Measurements from ENCODE around the gene NADSYN1. TPM values are rescaled to one million over a fixed set of nuclear protein-coding genes. Genes with fewer than 3 reads are reported as not detected.

Gene NADSYN1
- total and polyA plus RNA-seq, 2 of the 13 experiments (the other 11 are each of a cell fraction or from before 2014, with no cell fraction given): 35.7 to 51.5 TPM

DNA sequence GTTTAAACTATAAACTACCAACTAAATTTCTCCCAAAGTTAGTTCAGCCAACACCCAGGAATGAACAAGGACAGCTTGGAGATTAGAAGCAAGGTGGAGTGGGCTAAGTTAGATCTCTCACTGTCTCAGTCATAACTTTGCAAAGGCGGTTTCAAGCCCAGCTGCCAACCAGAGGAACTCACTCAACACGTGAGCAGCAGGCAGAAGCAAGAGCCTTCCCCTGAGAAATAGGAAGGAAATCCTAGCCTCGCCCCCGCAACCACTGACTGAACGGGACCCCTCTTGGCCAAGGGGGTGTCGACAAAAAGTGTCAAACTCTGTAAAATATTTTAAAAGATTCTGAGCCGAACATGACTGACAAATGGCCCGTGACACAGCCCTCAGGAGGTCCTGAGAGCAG, 90.9 kb downstream of the NADSYN1 start:
- no peak overlapping the region for H3K9ac ChIP-seq (ENCODE audit: insufficient read depth, low read depth, low read length)
- H3K4me1 ChIP-seq (ENCODE audit: insufficient read depth, low read length): peaks cover 95% of the 10 kb centered on the region
- H3K9me3 ChIP-seq (ENCODE audit: low read length): no peaks in the 10 kb centered on the region
- ChIA-PET CTCF (ENCODE audit: low intra/inter-chr PET ratio, low total read pairs) (no interaction called here), POLR2A (interaction anchor here (1.9 kb wide), 1 partner anchor 10 kb away, joined by 7 read pairs; no protein-coding TSS in a partner anchor)
- no peaks in the 10 kb centered on the region for H3K27me3 ChIP-seq (ENCODE audit: control insufficient read depth in 1 of 2, insufficient read depth in 2 of 2, low read length in 2 of 2)
- H3K79me2 ChIP-seq (ENCODE audit: insufficient read depth, low read length): no peaks in the 10 kb centered on the region
- no peak overlapping the region for H3K4me3 ChIP-seq (replicated peaks in 1 of 3; ENCODE audit: insufficient read depth in 1 of 3, low read depth in 2 of 3, low read length in 3 of 3)
- 90% methylated on average over 8 of the region's 8 CpGs for WGBS (ENCODE audit: low lambda C conversion rate)
- no peak for DNase-seq (ENCODE audit: low spot score)
- FAIRE-seq: no peak
- H3K36me3 ChIP-seq (replicated peaks in 1 of 2; ENCODE audit: control insufficient read depth in 1 of 2, insufficient read depth in 2 of 2, low read length in 2 of 2): no peaks in the 10 kb centered on the region
- in situ Hi-C loops (cut with HindIII; ENCODE audit: extremely low pct_ligation_motif_present, low pct_unique_long_range_greater_than_20kb): no loop called here
- H4K20me1 ChIP-seq (ENCODE audit: insufficient read depth, low read length): no peaks in the 10 kb centered on the region
- no peak overlapping the region for H3K27ac ChIP-seq (ENCODE audit: extremely low read length, insufficient read depth, low read length)
- no peak overlapping the region for H3K4me2 ChIP-seq (ENCODE audit: low read depth, low read length)
- intact Hi-C loops (cut with micrococcal nuclease; ENCODE audit: unreplicated experiment): no loop called here
- H2AFZ ChIP-seq (ENCODE audit: low read length): no peak overlapping the region
- BruUV-seq (replicated peaks): no TSS peak
- ATAC-seq: no peak
- TF ChIP-seq, protein P1, sequence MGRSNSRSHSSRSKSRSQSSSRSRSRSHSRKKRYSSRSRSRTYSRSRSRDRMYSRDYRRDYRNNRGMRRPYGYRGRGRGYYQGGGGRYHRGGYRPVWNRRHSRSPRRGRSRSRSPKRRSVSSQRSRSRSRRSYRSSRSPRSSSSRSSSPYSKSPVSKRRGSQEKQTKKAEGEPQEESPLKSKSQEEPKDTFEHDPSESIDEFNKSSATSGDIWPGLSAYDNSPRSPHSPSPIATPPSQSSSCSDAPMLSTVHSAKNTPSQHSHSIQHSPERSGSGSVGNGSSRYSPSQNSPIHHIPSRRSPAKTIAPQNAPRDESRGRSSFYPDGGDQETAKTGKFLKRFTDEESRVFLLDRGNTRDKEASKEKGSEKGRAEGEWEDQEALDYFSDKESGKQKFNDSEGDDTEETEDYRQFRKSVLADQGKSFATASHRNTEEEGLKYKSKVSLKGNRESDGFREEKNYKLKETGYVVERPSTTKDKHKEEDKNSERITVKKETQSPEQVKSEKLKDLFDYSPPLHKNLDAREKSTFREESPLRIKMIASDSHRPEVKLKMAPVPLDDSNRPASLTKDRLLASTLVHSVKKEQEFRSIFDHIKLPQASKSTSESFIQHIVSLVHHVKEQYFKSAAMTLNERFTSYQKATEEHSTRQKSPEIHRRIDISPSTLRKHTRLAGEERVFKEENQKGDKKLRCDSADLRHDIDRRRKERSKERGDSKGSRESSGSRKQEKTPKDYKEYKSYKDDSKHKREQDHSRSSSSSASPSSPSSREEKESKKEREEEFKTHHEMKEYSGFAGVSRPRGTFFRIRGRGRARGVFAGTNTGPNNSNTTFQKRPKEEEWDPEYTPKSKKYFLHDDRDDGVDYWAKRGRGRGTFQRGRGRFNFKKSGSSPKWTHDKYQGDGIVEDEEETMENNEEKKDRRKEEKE (IDR thresholded peaks at IDR 0.05): no peak
- TF ChIP-seq, protein P2, sequence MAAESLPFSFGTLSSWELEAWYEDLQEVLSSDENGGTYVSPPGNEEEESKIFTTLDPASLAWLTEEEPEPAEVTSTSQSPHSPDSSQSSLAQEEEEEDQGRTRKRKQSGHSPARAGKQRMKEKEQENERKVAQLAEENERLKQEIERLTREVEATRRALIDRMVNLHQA (CRISPR knock-in tag; IDR thresholded peaks at IDR 0.05): no peak
- TF ChIP-seq GTF3A (CRISPR knock-in tag; conservative IDR thresholded peaks at IDR 0.05) (no peak), CBX5 (CRISPR knock-in tag; IDR thresholded peaks at IDR 0.05; ENCODE audit: borderline replicate concordance) (no peak), EP300 (IDR thresholded peaks at IDR 0.05; ENCODE audit: low read depth in 2 of 2, low read length in 2 of 2) (no peak), EP300 (CRISPR knock-in tag; IDR thresholded peaks at IDR 0.05; ENCODE audit: borderline replicate concordance) (no peak), TBL1XR1 (IDR thresholded peaks at IDR 0.05; ENCODE audit: borderline replicate concordance, low read length, partially characterized antibody) (no peak), ASH2L (IDR thresholded peaks at IDR 0.05; ENCODE audit: insufficient read length, low read depth, low read length) (no peak), ZNF430 (CRISPR knock-in tag; IDR thresholded peaks at IDR 0.05) (no peak), ZMYM4 (CRISPR knock-in tag; IDR thresholded peaks at IDR 0.05) (no peak), ZNF776 (CRISPR knock-in tag; IDR thresholded peaks at IDR 0.05) (no peak), ZNF615 (CRISPR knock-in tag; IDR thresholded peaks at IDR 0.05; ENCODE audit: borderline replicate concordance) (no peak), ZNF10 (CRISPR knock-in tag; IDR thresholded peaks at IDR 0.05; ENCODE audit: borderline replicate concordance, low read depth) (no peak), HDAC2 (CRISPR knock-in tag; IDR thresholded peaks at IDR 0.05) (no peak), TRIM24 (CRISPR knock-in tag; IDR thresholded peaks at IDR 0.05) (no peak)
- TF ChIP-seq, protein P3, sequence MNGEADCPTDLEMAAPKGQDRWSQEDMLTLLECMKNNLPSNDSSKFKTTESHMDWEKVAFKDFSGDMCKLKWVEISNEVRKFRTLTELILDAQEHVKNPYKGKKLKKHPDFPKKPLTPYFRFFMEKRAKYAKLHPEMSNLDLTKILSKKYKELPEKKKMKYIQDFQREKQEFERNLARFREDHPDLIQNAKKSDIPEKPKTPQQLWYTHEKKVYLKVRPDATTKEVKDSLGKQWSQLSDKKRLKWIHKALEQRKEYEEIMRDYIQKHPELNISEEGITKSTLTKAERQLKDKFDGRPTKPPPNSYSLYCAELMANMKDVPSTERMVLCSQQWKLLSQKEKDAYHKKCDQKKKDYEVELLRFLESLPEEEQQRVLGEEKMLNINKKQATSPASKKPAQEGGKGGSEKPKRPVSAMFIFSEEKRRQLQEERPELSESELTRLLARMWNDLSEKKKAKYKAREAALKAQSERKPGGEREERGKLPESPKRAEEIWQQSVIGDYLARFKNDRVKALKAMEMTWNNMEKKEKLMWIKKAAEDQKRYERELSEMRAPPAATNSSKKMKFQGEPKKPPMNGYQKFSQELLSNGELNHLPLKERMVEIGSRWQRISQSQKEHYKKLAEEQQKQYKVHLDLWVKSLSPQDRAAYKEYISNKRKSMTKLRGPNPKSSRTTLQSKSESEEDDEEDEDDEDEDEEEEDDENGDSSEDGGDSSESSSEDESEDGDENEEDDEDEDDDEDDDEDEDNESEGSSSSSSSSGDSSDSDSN (CRISPR knock-in tag; IDR thresholded peaks at IDR 0.05): no peak
- TF ChIP-seq, protein P4, sequence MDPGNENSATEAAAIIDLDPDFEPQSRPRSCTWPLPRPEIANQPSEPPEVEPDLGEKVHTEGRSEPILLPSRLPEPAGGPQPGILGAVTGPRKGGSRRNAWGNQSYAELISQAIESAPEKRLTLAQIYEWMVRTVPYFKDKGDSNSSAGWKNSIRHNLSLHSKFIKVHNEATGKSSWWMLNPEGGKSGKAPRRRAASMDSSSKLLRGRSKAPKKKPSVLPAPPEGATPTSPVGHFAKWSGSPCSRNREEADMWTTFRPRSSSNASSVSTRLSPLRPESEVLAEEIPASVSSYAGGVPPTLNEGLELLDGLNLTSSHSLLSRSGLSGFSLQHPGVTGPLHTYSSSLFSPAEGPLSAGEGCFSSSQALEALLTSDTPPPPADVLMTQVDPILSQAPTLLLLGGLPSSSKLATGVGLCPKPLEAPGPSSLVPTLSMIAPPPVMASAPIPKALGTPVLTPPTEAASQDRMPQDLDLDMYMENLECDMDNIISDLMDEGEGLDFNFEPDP (CRISPR knock-in tag; conservative IDR thresholded peaks at IDR 0.05): no peak
